Smooth muscle cell (in vitro differentiated cells): ENCODE measurements around the gene AZU1. TPM values are rescaled to one million over a fixed set of nuclear protein-coding genes. Genes with fewer than 3 reads are reported as not detected.

ENCODE experiments used
- DNase-seq: peaks from one replicate; lab custom pipeline; 2025; ENCODE audit not compliant: unreplicated experiment; lab: John Stamatoyannopoulos, UW
- H2AFZ ChIP-seq: fragments of 200-600 bp; sonication (generic); 2 replicates; pipeline ENCODE4 v1.6.0; 2016; ENCODE audit warnings: antibody characterized with exemption, low read depth, mild to moderate bottlenecking
- H3F3A ChIP-seq: fragments of 200-600 bp; sonication (generic); 2 replicates; pipeline ENCODE4 v1.6.0; 2017; ENCODE audit warnings: antibody characterized with exemption, low read depth
- H3K27ac ChIP-seq: fragments of 200-600 bp; sonication (generic); 2 replicates; pipeline ENCODE4 v1.5.1; 2016; ENCODE audit warnings: low read depth, mild to moderate bottlenecking
- H3K27me3 ChIP-seq: fragments of 200-600 bp; sonication (generic); 2 replicates; pipeline ENCODE4 v1.6.1; 2016; ENCODE audit warnings: low read depth, mild to moderate bottlenecking
- H3K36me3 ChIP-seq: fragments of 200-600 bp; sonication (generic); 2 replicates; pipeline ENCODE4 v1.5.1; 2016; ENCODE audit warnings: low read depth
- H3K4me1 ChIP-seq: fragments of 200-600 bp; sonication (generic); 2 replicates; pipeline ENCODE4 v1.5.1; 2016; ENCODE audit warnings: low read depth
- H3K4me2 ChIP-seq: fragments of 200-600 bp; sonication (generic); 2 replicates; pipeline ENCODE4 v1.6.0; 2016; ENCODE audit warnings: mild to moderate bottlenecking
- H3K4me3 ChIP-seq: fragments of 200-600 bp; sonication (generic); 2 replicates; pipeline ENCODE4 v1.5.1; 2016; ENCODE audit warnings: mild to moderate bottlenecking
- H3K79me2 ChIP-seq: fragments of 200-600 bp; sonication (generic); 2 replicates; pipeline ENCODE4 v1.6.0; 2016; ENCODE audit warnings: low read depth, mild to moderate bottlenecking
- H3K9ac ChIP-seq: fragments of 200-600 bp; sonication (generic); 2 replicates; pipeline ENCODE4 v1.6.0; 2016; ENCODE audit warnings: low read depth
- H3K9me3 ChIP-seq: fragments of 200-600 bp; sonication (generic); replicated peaks from 2 replicates; pipeline ENCODE4 v1.5.1; 2016; ENCODE audit warnings: low read depth
- H4K20me1 ChIP-seq: fragments of 200-600 bp; sonication (generic); 2 replicates; pipeline ENCODE4 v1.6.0; 2016; ENCODE audit warnings: low read depth
- CTCF ChIP-seq: fragments of 200-600 bp; sonication (generic); IDR thresholded peaks from 2 replicates; pipeline ENCODE4 v1.5.1; 2017; ENCODE audit warnings: borderline replicate concordance, mild to moderate bottlenecking, antibody characterized with exemption; ENCODE audit not compliant: insufficient read depth, poor library complexity, severe bottlenecking
- WGBS: methylation state at CpG from one replicate; pipeline ENCODE4 v1.1.7; 2016; ENCODE audit warnings: low lambda C conversion rate; 5-methylcytosine and 5-hydroxymethylcytosine counted together
- polyA plus RNA-seq: library from polyadenylated mRNA; unstranded; fragments of >200 nt; fragmentation: Nextera tagmentation; extraction: Ambion mirVana; gene quantifications from 2 replicates; pipeline ENCODE4 v1.2.1, GENCODE V29; 2016
- total RNA-seq: library from RNA; depleted of rRNA; stranded (reverse); fragments of >200 nt; gene quantifications from 2 replicates; pipeline ENCODE4 v1.2.3, GENCODE V29; 2014

The AZU1 gene
- total and polyA plus RNA-seq, 2 experiments from 2014 or later = 0.32 to 8.0 TPM

- Histone ChIP-seq H3K9me3 (no peaks in the 10 kb centered on the region), H3K36me3 (peaks cover 10% of the 10 kb centered on the region), H4K20me1 (peaks cover 100% of the 10 kb centered on the region), H3K27ac (peak overlapping the region; percentile 13), H3K79me2 (peaks cover 100% of the 10 kb centered on the region), H3K4me3 (no peak overlapping the region), H3K27me3 (no peaks in the 10 kb centered on the region), H3K4me2 (no peak overlapping the region), H3K9ac (no peak overlapping the region), H2AFZ (no peak overlapping the region), H3F3A (peaks cover 25% of the 10 kb centered on the region), H3K4me1 (peaks cover 29% of the 10 kb centered on the region)
- DNase-seq = no peak
- WGBS = 95% methylated on average over 17 of the region's 17 CpGs
- TF ChIP-seq CTCF = no peak
Measured at GRCh38 chr19:803099-803561, 24.5 kb upstream of the AZU1 start.

- WGBS = 94% methylated on average over 29 of the region's 31 CpGs
Measured at GRCh38 chr19:803686-804418, 23.8 kb upstream of the AZU1 start.

GRCh38 chr19:804419-805165 lies 23.0 kb upstream of the AZU1 start:
- Histone ChIP-seq H3K4me1 (peaks cover 24% of the 10 kb centered on the region), H3K4me2 (no peak overlapping the region), H4K20me1 (peaks cover 100% of the 10 kb centered on the region), H3K36me3 (peaks cover 10% of the 10 kb centered on the region), H3K9me3 (no peaks in the 10 kb centered on the region), H3F3A (peaks cover 24% of the 10 kb centered on the region), H3K79me2 (peaks cover 100% of the 10 kb centered on the region), H3K9ac (no peak overlapping the region), H3K4me3 (no peak overlapping the region), H3K27ac (no peak overlapping the region), H3K27me3 (no peaks in the 10 kb centered on the region), H2AFZ (no peak overlapping the region)
- no peak for DNase-seq
- 98% methylated on average over 41 of the region's 53 CpGs for WGBS
- TF ChIP-seq CTCF = no peak

More at GRCh38 chr19:803686-804418, 23.8 kb upstream of the AZU1 start:
- DNase-seq = no peak
- peaks cover 100% of the 10 kb centered on the region for H4K20me1 ChIP-seq
- TF ChIP-seq CTCF = no peak
- no peak overlapping the region for H2AFZ ChIP-seq
- H3K79me2 ChIP-seq = peaks cover 100% of the 10 kb centered on the region
- no peak overlapping the region for H3K4me3 ChIP-seq
- H3K9ac ChIP-seq = no peak overlapping the region
- H3K36me3 ChIP-seq = peaks cover 10% of the 10 kb centered on the region
- H3F3A ChIP-seq = peaks cover 23% of the 10 kb centered on the region
- H3K27me3 ChIP-seq = no peaks in the 10 kb centered on the region
- no peak overlapping the region for H3K4me2 ChIP-seq
- no peak overlapping the region for H3K27ac ChIP-seq
- no peaks in the 10 kb centered on the region for H3K9me3 ChIP-seq
- peaks cover 29% of the 10 kb centered on the region for H3K4me1 ChIP-seq
